Middle frontal gyrus (tissue), 1 donor: ENCODE measurements around the gene KIAA1328.

Source experiments
- DNase-seq: peaks from one replicate; pipeline ENCODE4 v3.0.0-alpha.2; 2015; ENCODE audit warnings: low spot score; ENCODE audit errors: extremely low spot score

The KIAA1328 gene

DNA sequence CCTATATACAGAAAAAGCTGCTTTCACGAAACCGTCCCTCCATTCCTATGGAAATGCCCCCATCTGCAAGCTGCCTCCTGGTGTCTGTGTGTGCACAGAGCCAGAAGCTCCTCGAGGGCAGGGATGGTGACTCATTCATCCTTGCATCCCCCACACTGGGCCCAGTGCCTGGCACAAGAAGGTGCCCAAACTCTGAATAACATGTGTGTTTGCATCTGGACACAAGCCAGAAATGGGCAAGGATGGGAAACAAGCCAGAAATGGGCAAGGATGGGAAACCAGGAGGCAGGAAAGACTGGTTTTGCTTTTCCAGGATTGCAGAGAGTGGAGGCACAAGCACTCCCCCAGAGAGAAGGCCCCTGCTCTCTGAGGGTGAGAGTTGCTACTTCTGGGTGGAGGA, 422.8 kb downstream of the KIAA1328 start:
- DNase-seq = no peak

DNA sequence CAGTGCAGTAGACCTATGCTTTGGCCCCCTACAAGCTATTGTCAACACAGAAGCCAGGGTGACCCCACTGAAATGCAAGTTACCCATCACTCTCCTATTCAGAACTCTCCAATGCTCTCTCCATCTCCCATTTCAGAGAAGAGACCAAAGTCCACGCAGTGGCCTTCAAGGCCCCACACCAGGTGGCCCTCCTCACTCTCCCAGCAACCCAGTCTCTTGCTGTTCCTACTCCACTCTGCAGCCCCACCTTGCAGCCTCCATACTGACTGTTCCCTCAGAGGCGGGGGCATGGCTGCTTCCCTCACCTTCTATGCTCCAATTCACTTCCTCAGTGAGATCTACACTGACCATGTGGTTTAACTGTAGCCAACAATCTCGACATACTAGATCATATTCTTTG, 423.4 kb downstream of the KIAA1328 start:
- no peak for DNase-seq

GRCh38 chr18:37252854-37253393, 424.0 kb downstream of the KIAA1328 start:
- DNase-seq = no peak

DNA sequence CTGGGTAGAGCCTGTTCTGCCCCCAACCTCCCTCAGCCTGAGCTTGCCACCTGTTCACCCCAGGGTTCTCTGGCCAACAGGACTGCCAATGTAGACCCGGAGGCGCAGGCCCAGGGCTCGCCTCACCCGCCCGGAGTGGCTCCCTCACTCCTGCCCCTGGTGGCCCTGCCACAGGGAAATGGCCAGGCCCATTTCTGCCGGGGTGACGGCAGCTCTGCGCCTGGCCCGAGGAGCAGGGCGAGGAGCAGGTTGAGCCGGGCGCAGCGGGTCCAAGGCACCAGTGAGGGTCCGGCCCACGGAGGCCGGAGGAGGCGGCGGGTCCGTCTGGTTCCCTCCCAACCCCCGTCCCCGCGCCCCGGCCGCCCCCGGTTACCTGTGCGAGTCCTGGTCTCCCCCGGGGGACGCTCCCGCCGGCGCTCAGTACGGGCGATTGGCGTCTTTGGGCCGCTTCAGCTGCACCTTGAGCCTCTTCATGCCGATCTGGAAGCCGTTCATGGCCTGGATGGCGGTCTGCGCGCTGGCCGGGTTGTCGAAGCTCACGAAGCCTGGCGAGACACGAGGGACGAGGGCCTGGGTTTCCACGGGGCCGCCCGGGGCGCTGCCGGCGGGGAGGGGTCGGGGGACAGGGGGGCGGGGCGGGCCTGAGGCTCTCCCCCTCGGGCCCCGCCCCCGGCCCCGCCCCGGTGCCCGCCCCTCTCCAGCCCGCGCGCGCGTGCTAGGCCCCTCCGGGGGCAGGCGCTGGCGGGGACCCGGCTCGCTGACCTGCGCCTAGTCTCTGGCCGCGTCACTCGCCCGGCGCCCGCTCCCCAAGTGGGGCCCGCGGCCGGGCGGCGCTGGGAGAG, 424.7 kb downstream of the KIAA1328 start:
- DNase-seq = no peak

DNA sequence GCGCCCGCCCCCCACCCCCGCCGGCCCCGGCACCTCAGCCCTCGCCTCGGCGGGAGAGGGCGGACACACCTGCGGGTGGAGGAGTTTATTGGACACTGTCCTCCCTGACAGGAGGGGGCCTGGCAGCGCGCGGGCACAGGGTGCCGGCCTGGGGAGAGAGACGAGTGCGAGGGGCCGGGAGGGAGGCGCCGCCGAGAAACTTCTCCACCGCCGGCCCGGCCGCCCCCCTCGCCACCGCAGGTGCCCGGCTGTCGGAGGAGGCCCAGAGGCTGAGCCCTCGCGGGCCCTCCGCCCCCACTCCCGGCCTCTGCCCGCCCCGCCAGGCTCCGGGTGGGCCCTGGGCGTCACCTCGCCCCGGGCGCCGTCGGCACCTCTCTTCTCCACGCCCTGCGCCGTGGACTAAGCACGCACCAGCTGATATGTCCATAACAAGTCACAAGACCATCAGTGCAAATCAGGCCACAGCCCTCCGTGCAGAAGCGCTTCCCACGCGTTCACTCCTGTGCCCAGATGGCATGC, 425.4 kb downstream of the KIAA1328 start:
- DNase-seq = no peak

GRCh38 chr18:37254973-37255372, 426.0 kb downstream of the KIAA1328 start:
- DNase-seq = no peak

DNA sequence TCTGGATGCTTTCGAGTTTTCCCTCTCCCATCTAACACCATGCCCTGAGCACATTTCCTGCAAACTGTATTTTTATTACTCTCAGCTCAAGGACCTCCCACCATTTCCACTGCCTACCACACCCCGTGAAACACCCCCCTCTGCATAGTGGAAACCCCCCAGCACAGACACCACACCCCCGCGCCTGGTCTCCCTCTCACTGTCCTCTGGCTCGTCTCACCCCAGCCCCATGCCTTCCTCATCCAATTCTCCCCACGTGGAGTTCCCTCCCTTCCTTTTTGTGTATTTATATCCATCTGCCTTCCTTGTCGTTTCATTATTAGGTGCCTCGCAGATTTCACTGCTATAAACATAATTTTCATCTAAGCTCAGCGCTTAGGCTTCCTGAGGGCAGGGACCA, 429.2 kb downstream of the KIAA1328 start:
- no peak for DNase-seq

GRCh38 chr18:37258819-37259218, 429.9 kb downstream of the KIAA1328 start:
- no peak for DNase-seq

- DNase-seq = no peak
Measured at GRCh38 chr18:37259711-37260110, 430.8 kb downstream of the KIAA1328 start.

- DNase-seq = no peak
Measured at GRCh38 chr18:37260367-37261093, 431.6 kb downstream of the KIAA1328 start.

- no peak for DNase-seq
Measured at GRCh38 chr18:37261246-37261840, 432.4 kb downstream of the KIAA1328 start.

GRCh38 chr18:37261988-37262387, 433.1 kb downstream of the KIAA1328 start:
- DNase-seq = no peak

- DNase-seq = no peak
Measured at GRCh38 chr18:37264956-37265355, 436.0 kb downstream of the KIAA1328 start.

GRCh38 chr18:37265382-37265781, 436.5 kb downstream of the KIAA1328 start:
- no peak for DNase-seq

GRCh38 chr18:37266290-37266689, 437.4 kb downstream of the KIAA1328 start:
- DNase-seq = no peak

GRCh38 chr18:37270038-37270665, 441.2 kb downstream of the KIAA1328 start:
- DNase-seq = no peak

GRCh38 chr18:37270666-37271052, 441.7 kb downstream of the KIAA1328 start:
- DNase-seq = no peak

- no peak for DNase-seq
Measured at GRCh38 chr18:37272226-37272625, 443.3 kb downstream of the KIAA1328 start.

DNA sequence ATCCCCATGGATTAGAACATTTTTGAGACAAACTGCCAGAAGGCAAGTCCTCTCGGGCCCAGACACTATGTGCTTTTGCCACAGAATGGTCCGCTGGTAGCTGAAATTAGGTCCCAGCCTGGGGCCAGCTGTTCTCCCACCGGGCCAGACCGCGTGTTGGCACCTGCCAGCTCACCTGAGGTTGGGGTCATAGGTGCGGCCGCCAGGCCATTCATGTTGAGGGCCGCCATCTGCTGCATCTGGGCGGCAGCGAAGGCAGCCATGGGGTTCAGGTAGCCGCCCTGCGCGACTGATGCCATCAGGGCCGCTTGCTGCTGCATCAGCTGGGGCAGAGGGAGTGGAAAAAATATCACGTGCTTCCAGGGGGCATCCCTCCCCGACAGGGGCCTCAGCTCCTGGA, 443.9 kb downstream of the KIAA1328 start:
- no peak for DNase-seq

DNA sequence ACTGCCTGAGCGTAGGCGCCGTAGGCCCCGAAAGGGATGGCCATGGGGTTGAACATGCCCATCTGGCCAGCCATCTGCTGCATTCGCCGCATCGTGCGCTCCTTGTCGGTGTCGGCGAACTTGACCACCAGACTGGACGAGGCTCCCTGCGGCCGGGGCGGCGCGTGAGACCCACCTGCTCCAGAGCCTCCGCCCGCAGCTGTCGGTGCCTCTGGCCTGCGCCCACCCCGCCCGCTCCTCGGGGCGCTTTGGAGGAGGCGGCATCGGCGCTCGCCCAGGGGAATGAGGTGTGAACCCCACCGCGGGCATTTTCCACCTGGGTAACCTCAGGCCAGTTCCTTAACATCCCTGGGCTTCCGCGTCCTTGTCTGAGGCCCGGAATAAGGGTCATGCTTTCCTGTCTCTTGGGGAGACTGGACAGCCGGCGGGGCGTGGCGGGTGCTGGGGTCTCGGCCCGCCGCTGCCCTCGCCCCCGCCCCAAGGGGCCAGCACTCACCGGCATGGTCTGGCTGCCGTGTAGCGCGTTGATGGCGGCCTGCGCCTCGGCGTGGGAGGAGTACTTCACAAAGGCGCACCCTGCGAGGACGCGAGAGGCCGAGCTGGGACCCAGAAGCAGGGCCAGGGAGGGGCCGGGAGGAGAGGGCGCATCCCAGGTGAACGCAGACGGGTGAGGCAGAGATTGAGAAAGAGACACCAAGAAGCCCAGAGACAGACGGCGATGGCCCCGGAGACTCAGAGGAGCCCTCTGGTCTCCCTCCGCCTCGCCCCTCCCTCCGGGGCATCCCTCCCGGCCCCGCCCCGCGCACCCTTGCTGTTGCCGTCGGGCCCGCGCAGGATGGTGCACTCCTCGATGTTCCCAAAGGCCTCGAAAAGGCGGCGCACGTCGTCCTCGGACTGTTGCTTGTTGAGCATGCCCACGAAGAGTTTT, 445.6 kb downstream of the KIAA1328 start:
- DNase-seq = no peak
